AG09309 (cell line): ENCODE measurements around the gene PPEF2.
"Not testable (repeated sequence)": the region's sequence is repeated elsewhere in the genome, so short reads cannot be mapped to it uniquely, and the experiment has no call there.

Experiments used
- DNase-seq: peaks from one replicate; pipeline ENCODE4 v3.0.0-alpha.2; 2010; ENCODE audit warnings: low read depth
- H3K4me3 ChIP-seq: 2 replicates; pipeline ENCODE4 v1.5.1; 2011; ENCODE audit warnings: mild to moderate bottlenecking, low read depth, low read length, moderate library complexity; ENCODE audit not compliant: control insufficient read depth
- CTCF ChIP-seq: IDR thresholded peaks from 2 replicates; pipeline ENCODE4 v1.5.1; 2011; ENCODE audit warnings: mild to moderate bottlenecking, low read depth, low read length, inconsistent platforms; ENCODE audit not compliant: insufficient read depth, control insufficient read depth; ENCODE audit errors: missing control alignments

Gene PPEF2

GRCh38 chr4:75858721-75859120, 43.5 kb downstream of the PPEF2 start:
- TF ChIP-seq CTCF = no peak
- H3K4me3 ChIP-seq = no peak overlapping the region

GRCh38 chr4:75849461-75849860, 52.8 kb downstream of the PPEF2 start:
- DNase-seq = no peak
- TF ChIP-seq CTCF = no peak
- no peak overlapping the region for H3K4me3 ChIP-seq

More at GRCh38 chr4:75858721-75859120, 43.5 kb downstream of the PPEF2 start:
- no peak for DNase-seq

- TF ChIP-seq CTCF = no peak
- H3K4me3 ChIP-seq = no peak overlapping the region
- no peak for DNase-seq
Measured at GRCh38 chr4:75848891-75849290, 53.4 kb downstream of the PPEF2 start.

GRCh38 chr4:75848171-75848760, 54.0 kb downstream of the PPEF2 start:
- H3K4me3 ChIP-seq = not testable (repeated sequence)
- TF ChIP-seq CTCF = peak; percentile 58
- peak; percentile 87 for DNase-seq

GRCh38 chr4:75845992-75846391, 56.3 kb downstream of the PPEF2 start:
- no peak for DNase-seq
- no peak for TF ChIP-seq CTCF

GRCh38 chr4:75844151-75844662, 58.0 kb downstream of the PPEF2 start:
- peak; percentile 86 for DNase-seq
- no peak overlapping the region for H3K4me3 ChIP-seq

More at GRCh38 chr4:75845992-75846391, 56.3 kb downstream of the PPEF2 start:
- H3K4me3 ChIP-seq = no peak overlapping the region

More at GRCh38 chr4:75844151-75844662, 58.0 kb downstream of the PPEF2 start:
- TF ChIP-seq CTCF = no peak
